Measurements from ENCODE around the gene IMPA2. TPM values are rescaled to one million over a fixed set of nuclear protein-coding genes. Genes with fewer than 3 reads are reported as not detected.

Gene IMPA2
- total and polyA plus RNA-seq, 2 experiments from 2014 or later = 8.1 to 13.0 TPM

DNA sequence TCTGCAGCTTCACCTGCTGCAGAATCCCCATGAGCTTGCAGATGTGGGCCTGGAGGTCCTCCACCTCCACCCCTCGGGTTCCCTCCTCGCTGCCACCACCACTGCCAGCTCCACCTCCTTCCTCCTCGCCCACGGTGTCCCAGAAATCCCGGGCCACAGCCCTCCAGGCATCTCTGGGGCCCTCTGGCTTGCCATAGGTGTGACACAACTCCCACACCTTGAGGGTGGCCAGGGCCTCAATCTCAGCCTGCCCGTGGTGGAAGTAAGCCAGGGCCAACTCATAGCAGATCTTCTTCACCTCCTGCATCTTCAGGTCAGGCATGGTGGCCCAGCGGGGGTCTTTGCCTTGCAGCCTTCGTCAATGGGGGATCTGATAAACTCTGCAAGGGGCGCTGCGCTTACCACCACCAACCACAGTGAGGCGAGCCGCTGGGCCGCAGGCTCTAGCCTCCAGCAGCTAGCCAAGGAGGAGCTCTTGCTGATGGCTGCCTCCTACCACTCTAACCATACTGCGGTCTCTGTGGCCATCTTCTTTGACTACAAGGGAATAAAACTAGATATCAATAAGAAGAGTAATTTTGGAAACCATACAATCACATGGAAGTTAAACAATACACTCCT is 76.2 kb downstream of the IMPA2 start:
- no peak overlapping the region for H3K4me3 ChIP-seq
- H3K27ac ChIP-seq = no peak overlapping the region
- no peak overlapping the region for H2AFZ ChIP-seq
- H3K79me2 ChIP-seq (ENCODE audit: insufficient read depth) = no peaks in the 10 kb centered on the region
- no peaks in the 10 kb centered on the region for H3K9me3 ChIP-seq (ENCODE audit: low read depth)
- H3F3A ChIP-seq (ENCODE audit: insufficient read depth) = no peaks in the 10 kb centered on the region
- WGBS, 2 experiments (ENCODE audit: low coverage in 1 of 2, low lambda C conversion rate in 2 of 2, missing lambda C conversion rate in 2 of 2) = 69% methylated on average over 14 of the region's 14 CpGs
- no peak for TF ChIP-seq EZH2phosphoT487 (IDR thresholded peaks at IDR 0.05; ENCODE audit: insufficient read depth, low read depth)
- TF ChIP-seq EZH2 (IDR thresholded peaks at IDR 0.05; ENCODE audit: insufficient read depth, poor library complexity, severe bottlenecking) = no peak
- DNase-seq = no peak
- H3K9me2 ChIP-seq (ENCODE audit: insufficient read depth) = no peaks in the 10 kb centered on the region
- H3K9ac ChIP-seq = no peak overlapping the region
- in situ Hi-C loops (cut with MboI) = no loop called here
- no peaks in the 10 kb centered on the region for H3K36me3 ChIP-seq (ENCODE audit: low read depth)
- no peaks in the 10 kb centered on the region for H4K20me1 ChIP-seq (ENCODE audit: insufficient read depth)
- no peaks in the 10 kb centered on the region for H3K27me3 ChIP-seq (replicated peaks; ENCODE audit: insufficient read depth)
- H3K4me1 ChIP-seq (ENCODE audit: insufficient read depth) = no peaks in the 10 kb centered on the region
- no peak overlapping the region for H3K4me2 ChIP-seq (ENCODE audit: unreplicated experiment)

DNA sequence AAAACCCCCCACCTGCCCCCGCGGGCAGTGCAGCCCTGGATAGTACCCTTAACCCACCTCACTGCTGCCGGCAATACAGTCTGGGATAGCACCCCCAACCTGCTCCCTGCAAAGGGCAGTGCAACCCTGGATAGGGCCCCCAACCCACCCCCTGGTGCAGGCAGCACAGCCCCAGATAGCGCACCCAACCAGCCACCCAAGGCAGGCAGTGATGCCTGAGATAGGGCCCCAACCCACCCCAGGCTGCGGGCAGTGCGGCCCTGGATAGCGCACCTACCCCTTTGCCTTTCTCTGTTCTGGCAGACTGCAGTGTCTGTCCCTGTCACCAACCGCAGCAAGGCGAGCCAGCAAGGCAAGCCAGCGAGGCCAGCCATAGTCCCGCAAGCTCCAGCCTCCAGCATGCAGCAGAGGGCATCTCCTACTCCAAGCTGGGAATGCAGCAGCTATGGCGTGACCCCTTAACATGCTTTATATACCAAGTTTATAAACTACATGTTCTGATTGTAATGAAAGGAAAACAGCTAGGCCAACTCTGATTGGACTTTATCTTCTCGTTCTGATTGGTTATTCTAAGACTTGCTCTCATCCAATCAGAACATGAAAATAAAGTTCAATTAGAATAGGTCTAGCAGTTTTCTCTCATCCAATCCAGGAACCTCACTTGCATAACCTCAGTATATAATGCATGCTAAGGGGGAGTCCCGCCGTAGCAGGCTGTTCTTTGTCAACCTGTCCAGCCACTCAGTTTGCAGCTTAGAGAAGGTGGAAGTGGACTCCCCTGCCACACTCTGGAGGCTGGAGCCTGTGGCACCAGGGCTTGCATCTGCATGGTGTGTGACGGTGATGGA is 78.3 kb downstream of the IMPA2 start:
- Histone ChIP-seq H3K27ac (no peak overlapping the region), H3K9ac (no peak overlapping the region), H4K20me1 (ENCODE audit: insufficient read depth) (no peaks in the 10 kb centered on the region), H3K4me2 (ENCODE audit: unreplicated experiment) (no peak overlapping the region), H3K9me2 (ENCODE audit: insufficient read depth) (no peaks in the 10 kb centered on the region), H3K79me2 (ENCODE audit: insufficient read depth) (no peaks in the 10 kb centered on the region), H3K36me3 (ENCODE audit: low read depth) (no peaks in the 10 kb centered on the region), H3K4me1 (ENCODE audit: insufficient read depth) (no peaks in the 10 kb centered on the region), H3K9me3 (ENCODE audit: low read depth) (no peaks in the 10 kb centered on the region), H3K27me3 (replicated peaks; ENCODE audit: insufficient read depth) (no peaks in the 10 kb centered on the region), H3F3A (ENCODE audit: insufficient read depth) (no peaks in the 10 kb centered on the region), H2AFZ (no peak overlapping the region), H3K4me3 (no peak overlapping the region)
- no peak for DNase-seq
- WGBS, 2 experiments (ENCODE audit: low coverage in 1 of 2, low lambda C conversion rate in 2 of 2, missing lambda C conversion rate in 2 of 2) = 80% methylated on average over 15 to 16 of the region's 16 CpGs
- in situ Hi-C loops (cut with MboI) = no loop called here
- TF ChIP-seq EZH2 (IDR thresholded peaks at IDR 0.05; ENCODE audit: insufficient read depth, poor library complexity, severe bottlenecking) = no peak
- no peak for TF ChIP-seq EZH2phosphoT487 (IDR thresholded peaks at IDR 0.05; ENCODE audit: insufficient read depth, low read depth)

DNA sequence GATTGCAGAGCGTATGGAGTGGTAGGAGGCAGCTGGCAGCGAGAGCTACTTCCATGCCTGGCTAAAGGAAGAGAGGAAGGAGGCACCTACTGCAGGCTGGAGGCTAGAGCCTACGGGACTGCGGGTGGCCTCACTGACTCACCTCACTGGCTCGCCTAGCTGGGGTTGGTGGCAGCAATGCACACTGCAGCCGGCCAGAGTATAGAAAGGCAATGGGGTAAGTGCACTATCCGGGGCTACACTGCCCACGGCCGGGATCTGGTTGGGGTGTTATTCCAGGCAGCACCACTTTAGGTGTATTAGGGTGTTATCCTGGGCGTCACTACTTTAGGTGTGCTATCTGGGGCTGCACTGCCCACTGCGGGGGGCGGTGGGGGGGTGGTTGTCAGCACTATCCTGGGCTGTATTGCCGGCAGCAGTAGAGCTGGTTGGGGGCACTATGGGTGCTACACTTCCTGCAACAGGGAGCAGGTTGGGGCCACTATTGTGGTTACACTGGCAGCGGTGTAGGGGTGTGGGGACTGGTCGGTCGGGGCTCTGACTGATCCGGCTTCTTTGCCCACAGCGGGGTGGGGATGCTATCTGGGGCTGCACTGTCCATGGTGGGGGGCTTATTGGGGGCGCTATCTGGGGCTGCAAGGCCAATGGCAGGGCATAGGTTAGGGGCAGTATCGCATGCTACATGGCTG is 79.0 kb downstream of the IMPA2 start:
- DNase-seq = peak; percentile 23
- H3K27me3 ChIP-seq (replicated peaks; ENCODE audit: insufficient read depth) = no peaks in the 10 kb centered on the region
- no peak overlapping the region for H3K4me2 ChIP-seq (ENCODE audit: unreplicated experiment)
- TF ChIP-seq EZH2phosphoT487 (IDR thresholded peaks at IDR 0.05; ENCODE audit: insufficient read depth, low read depth) = no peak
- in situ Hi-C loops (cut with MboI) = no loop called here
- no peaks in the 10 kb centered on the region for H3F3A ChIP-seq (ENCODE audit: insufficient read depth)
- H4K20me1 ChIP-seq (ENCODE audit: insufficient read depth) = no peaks in the 10 kb centered on the region
- no peaks in the 10 kb centered on the region for H3K9me2 ChIP-seq (ENCODE audit: insufficient read depth)
- H3K4me3 ChIP-seq = no peak overlapping the region
- H3K9me3 ChIP-seq (ENCODE audit: low read depth) = no peaks in the 10 kb centered on the region
- no peaks in the 10 kb centered on the region for H3K36me3 ChIP-seq (ENCODE audit: low read depth)
- H2AFZ ChIP-seq = no peak overlapping the region
- H3K79me2 ChIP-seq (ENCODE audit: insufficient read depth) = no peaks in the 10 kb centered on the region
- H3K4me1 ChIP-seq (ENCODE audit: insufficient read depth) = no peaks in the 10 kb centered on the region; the same call in 1 of the 2 replicates
- H3K9ac ChIP-seq = no peak overlapping the region
- 76 to 86% methylated on average over 15 to 20 of the region's 20 CpGs for WGBS, 2 experiments (ENCODE audit: low coverage in 1 of 2, low lambda C conversion rate in 2 of 2, missing lambda C conversion rate in 2 of 2)
- no peak overlapping the region for H3K27ac ChIP-seq

DNA sequence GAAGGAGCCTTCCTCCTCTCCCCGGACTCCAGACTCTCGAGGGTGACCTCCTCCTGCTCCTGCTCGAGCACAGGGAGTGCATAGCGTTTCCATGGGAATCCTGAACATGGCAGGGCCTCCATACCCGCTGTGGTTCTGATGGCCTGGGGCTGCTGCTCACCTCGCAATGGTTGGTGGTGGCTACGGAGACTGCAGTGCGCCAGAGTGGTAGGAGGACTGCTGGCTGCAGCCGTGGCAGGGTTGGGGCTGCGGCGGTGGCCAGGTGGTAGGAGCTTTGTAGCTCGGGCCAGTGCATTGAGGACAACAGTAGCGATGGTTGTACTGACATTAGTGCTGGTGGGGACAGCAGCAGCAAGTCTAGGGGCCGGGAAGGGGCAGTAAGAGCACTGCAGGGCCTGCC is 80.4 kb downstream of the IMPA2 start:
- H3K4me1 ChIP-seq (ENCODE audit: insufficient read depth) = no peaks in the 10 kb centered on the region; the same call in 1 of the 2 replicates
- H2AFZ ChIP-seq = no peak overlapping the region
- no peaks in the 10 kb centered on the region for H3K9me3 ChIP-seq (ENCODE audit: low read depth)
- DNase-seq = no peak
- no peak overlapping the region for H3K4me3 ChIP-seq
- no peak overlapping the region for H3K9ac ChIP-seq
- no peaks in the 10 kb centered on the region for H4K20me1 ChIP-seq (ENCODE audit: insufficient read depth)
- WGBS, 2 experiments (ENCODE audit: low coverage in 1 of 2, low lambda C conversion rate in 2 of 2, missing lambda C conversion rate in 2 of 2) = 64% methylated on average over 14 of the region's 14 CpGs
- no peak overlapping the region for H3K4me2 ChIP-seq (ENCODE audit: unreplicated experiment)
- TF ChIP-seq EZH2phosphoT487 (IDR thresholded peaks at IDR 0.05; ENCODE audit: insufficient read depth, low read depth) = no peak
- no peak for TF ChIP-seq EZH2 (IDR thresholded peaks at IDR 0.05; ENCODE audit: insufficient read depth, poor library complexity, severe bottlenecking)
- H3K79me2 ChIP-seq (ENCODE audit: insufficient read depth) = no peaks in the 10 kb centered on the region
- no peaks in the 10 kb centered on the region for H3K27me3 ChIP-seq (replicated peaks; ENCODE audit: insufficient read depth)
- no peaks in the 10 kb centered on the region for H3K9me2 ChIP-seq (ENCODE audit: insufficient read depth)
- in situ Hi-C loops (cut with MboI) = no loop called here
- H3F3A ChIP-seq (ENCODE audit: insufficient read depth) = no peaks in the 10 kb centered on the region
- H3K36me3 ChIP-seq (ENCODE audit: low read depth) = no peaks in the 10 kb centered on the region
- H3K27ac ChIP-seq = no peak overlapping the region
